GM18508 (cell line): ENCODE measurements around the gene PLCXD3.
"Not testable (repeated sequence)": the region's sequence is repeated elsewhere in the genome, so short reads cannot be mapped to it uniquely, and the experiment has no call there.

Experiments
- ATAC-seq: cut with Tn5 transposase; IDR thresholded peaks from one replicate; pipeline ENCODE4 v1.9.1; 2021; ENCODE audit warnings: moderate number of reproducible peaks; ENCODE audit not compliant: insufficient read depth, unreplicated experiment

PLCXD3 gene

GRCh38 chr5:41363343-41363986 is 146.9 kb downstream of the PLCXD3 start:
- ATAC-seq: no peak

GRCh38 chr5:41356786-41357185 is 153.6 kb downstream of the PLCXD3 start:
- ATAC-seq: no peak

- ATAC-seq: no peak
These were observed 160.6 kb downstream of the PLCXD3 start for GRCh38 chr5:41349846-41350245.

DNA sequence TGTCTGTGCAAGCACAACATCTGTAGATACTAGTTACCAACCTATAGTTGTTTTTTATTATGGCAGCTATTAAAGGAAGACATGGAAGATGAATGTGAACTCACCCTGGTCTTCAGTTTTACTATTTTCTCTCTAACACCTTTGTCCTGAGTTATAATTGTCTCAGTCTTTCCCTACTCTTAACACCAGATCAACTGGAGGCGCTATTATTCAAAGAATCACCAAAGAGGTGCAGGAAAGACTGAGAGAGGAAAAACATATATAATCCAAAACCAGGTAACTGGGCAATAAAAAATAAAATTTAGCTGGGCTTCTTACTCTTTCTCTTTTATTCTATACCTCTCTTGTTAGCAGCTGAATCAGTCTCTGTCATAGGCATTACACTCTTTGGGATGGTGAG is 162.8 kb downstream of the PLCXD3 start:
- ATAC-seq: no peak

- no peak for ATAC-seq
These were observed 163.8 kb downstream of the PLCXD3 start for GRCh38 chr5:41346609-41347008.

- ATAC-seq: no peak
These were observed 165.1 kb downstream of the PLCXD3 start for GRCh38 chr5:41345295-41345694.

DNA sequence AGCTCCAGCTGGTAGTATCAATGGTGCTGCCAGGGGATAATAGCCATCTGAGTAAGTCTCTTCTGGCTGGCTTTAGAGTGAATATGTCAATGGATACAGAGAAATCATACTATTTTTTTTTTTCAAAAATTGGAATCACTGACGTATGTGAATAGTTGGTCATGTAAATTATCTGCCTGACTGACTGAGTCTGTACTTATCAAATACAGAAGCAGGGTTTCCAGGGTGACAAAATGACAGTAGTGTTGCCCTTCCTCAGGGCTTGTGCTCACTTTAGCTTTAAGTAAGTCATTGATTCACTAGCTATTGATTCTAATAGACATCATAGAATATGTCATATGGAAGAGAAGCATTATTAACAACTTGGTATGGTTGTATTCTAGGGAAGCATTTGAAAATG is 171.1 kb downstream of the PLCXD3 start:
- ATAC-seq: no peak

GRCh38 chr5:41338136-41338675 is 172.2 kb downstream of the PLCXD3 start:
- ATAC-seq: no peak

GRCh38 chr5:41337724-41338123 is 172.7 kb downstream of the PLCXD3 start:
- ATAC-seq: no peak

DNA sequence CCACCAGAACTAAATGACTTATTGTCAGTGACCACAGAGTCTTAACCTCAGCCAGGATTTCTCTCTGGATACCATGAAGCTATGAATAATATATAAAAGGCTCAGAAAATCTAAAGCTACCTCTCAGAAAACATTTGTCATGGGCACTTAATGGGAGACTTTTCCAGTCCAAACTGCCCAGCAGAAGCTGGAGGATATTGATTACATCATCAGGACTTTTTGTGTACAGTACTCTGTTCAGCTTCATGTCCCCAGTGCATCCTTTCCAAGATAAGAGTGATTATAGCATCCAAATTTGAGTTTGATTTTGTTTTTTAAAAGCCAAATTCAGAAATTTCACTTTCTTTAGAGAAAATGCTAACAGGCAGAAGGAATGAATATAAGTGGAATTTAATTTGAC is 173.2 kb downstream of the PLCXD3 start:
- ATAC-seq: no peak

DNA sequence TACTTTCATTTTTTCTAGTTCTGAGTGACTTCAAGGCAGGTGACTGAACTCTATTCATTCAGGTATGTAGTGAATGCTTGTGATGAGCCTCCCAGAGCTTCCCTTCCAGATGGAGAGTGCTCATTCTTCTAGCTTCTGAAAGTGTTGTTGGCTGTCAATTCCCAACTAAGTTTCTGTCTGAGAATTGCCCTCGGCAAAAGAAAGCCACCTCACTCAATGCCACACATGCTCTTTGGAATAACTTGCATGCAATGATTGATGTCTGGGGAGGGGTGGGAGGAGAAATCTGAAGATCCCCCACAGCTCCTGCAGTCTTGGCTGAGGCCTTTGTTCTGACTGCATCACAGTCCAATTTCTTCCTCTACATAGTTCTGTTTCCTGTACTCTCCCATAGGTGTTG is 173.9 kb downstream of the PLCXD3 start:
- no peak for ATAC-seq

- no peak for ATAC-seq
These were observed 174.7 kb downstream of the PLCXD3 start for GRCh38 chr5:41335596-41336181.

DNA sequence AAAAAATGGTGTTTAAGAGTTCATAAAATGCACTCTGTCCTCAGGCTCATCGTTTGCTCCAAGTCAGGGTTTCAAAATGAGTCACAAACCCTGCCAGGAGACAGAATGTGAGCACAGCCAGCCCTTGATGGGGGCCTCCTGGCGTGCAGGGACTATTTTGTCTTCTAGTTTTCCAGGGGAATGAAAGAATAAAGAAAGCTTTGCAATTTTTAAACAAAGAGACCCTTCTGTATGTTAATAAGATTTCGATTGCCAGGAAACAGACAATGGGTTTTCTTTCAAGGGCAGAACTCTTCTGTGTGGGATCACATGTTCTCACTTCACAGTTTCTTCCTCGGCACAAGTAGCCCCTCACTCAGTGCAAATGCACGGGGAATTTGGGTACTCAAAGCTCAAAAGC is 175.6 kb downstream of the PLCXD3 start:
- peak; percentile 79 for ATAC-seq

GRCh38 chr5:41334221-41334620 is 176.2 kb downstream of the PLCXD3 start:
- no peak for ATAC-seq

DNA sequence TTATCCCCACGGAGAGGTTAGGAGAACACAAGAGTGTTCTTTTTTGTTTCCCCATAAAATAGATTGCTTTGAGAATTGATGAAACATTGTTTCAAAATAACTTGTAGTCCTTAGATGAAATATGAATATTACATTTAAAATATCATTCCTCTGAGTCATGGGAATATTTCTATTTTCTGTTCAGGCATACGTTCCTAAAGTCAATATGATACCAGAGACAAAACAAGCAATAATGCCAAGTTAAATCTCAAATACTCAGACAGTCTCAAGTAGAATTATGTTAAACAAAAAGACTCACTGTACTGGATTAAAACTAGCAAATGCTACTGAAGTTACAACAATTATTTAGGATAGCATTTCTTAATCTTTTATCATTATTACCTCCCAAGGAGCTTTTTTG is 185.3 kb downstream of the PLCXD3 start:
- no peak for ATAC-seq

GRCh38 chr5:41322826-41323225 is 187.6 kb downstream of the PLCXD3 start:
- not testable (repeated sequence) for ATAC-seq

DNA sequence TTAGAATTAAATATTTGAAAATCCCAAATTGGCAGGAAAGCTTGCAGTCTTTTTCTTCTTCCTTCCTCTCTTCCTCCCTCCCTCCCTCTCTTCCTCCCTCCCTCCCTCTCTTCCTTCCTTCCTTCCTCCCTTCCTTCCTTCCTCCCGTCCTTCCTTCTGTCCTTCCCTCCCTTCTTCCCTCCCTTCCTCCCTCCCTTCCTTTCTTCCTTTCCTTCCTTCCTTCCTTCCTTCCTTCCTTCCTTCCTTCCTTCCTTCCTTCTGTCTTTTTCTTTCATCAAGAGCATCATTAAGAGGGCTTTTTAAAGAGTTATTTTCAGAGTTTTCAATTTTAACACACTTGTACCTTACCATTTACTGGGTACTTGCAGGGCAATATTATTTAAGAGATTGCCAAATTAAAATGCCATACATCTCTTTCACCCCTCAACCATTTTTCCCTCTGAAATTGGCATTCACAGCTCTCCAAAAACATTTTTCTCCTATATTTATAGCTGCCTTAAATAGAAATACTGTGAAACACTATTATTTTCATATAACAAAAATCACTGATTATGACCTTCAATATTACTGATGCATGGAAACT is 197.8 kb downstream of the PLCXD3 start:
- ATAC-seq: no peak

- ATAC-seq: no peak
These were observed 198.3 kb downstream of the PLCXD3 start for GRCh38 chr5:41312066-41312465.

- ATAC-seq: no peak
These were observed 201.1 kb downstream of the PLCXD3 start for GRCh38 chr5:41309275-41309674.

DNA sequence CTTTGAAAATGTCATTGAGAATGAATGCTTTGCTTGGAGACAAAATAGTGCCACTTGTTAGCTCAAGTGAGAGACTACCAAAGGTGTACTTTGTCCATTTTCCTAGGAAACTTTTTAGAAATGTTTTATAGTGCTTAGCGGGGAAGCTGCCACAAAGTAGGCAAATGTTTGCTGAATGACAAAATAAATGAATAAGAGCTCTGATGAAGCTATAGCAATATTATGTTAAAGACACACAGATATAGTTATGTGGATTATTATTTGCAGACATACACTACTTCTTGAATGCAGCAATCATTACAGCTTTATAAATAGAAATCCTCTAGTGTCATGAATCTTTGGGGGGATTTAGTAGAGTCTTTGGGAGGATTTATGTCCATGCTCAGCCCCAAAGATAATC is 204.4 kb downstream of the PLCXD3 start:
- no peak for ATAC-seq

DNA sequence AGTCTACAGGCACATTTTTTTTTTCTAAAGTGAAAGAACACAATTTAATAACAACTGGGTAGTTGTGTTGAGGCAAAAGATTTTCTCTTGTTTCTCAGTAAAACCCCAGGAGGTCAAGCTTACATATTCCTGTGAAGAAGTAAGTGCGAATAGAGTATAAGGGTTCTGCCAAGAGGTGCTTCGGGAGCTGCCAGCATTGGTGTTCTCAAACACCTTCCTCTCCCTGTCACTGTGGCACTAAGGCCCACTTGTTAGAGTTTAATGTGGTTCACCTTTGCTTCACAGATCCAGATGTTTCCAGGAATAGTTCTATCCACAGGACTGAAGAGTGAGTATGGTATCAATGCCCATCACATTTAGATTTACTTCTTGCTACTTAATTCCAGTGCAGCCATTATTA is 205.3 kb downstream of the PLCXD3 start:
- no peak for ATAC-seq

- no peak for ATAC-seq
These were observed 214.3 kb downstream of the PLCXD3 start for GRCh38 chr5:41296066-41296465.
